ENCODE measurements around the gene BIRC2. TPM values are rescaled to one million over a fixed set of nuclear protein-coding genes. Genes with fewer than 3 reads are reported as not detected.

The BIRC2 gene
- polyA plus RNA-seq, 1 of the 3 experiments (the other 2 are of a cell fraction), result 20.1 TPM

DNA sequence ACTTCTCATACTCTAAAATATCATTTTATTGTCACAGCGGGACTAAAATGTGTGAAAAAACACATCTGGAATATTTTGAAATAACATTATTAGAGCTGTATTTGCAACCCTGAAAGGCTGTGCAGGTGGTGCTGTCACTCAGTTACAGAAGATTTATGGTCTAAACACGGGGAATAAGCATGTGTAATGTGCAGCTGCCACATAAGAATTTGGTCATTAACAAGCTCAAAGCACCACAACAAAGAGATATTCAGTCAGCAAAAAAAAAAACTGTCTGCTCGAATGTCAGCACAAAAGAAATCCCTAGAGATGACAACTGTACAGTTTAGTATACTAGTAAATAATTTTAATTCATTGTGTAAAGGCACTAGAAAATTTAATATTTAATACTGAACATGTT lies 74.2 kb downstream of the BIRC2 start:
- TF ChIP-seq EP300 (IDR thresholded peaks at IDR 0.05; ENCODE audit: borderline replicate concordance in 1 of 2, low read depth in 1 of 2, low read length in 1 of 2) (no peak), NRF1 (IDR thresholded peaks at IDR 0.05; ENCODE audit: low read depth, low read length) (no peak), RCOR1 (IDR thresholded peaks at IDR 0.05; ENCODE audit: low read length) (no peak), GATA2 (CRISPR knock-in tag; IDR thresholded peaks at IDR 0.05) (no peak), MXI1 (IDR thresholded peaks at IDR 0.05; ENCODE audit: low read depth, low read length) (no peak), FOXJ3 (CRISPR knock-in tag; IDR thresholded peaks at IDR 0.05) (no peak), MEF2A (IDR thresholded peaks at IDR 0.05; ENCODE audit: borderline replicate concordance, low read depth) (no peak), NFIC (IDR thresholded peaks at IDR 0.05; ENCODE audit: borderline replicate concordance) (no peak), RFX5 (IDR thresholded peaks at IDR 0.05; ENCODE audit: low read length) (no peak), FOSL2 (IDR thresholded peaks at IDR 0.05; ENCODE audit: borderline replicate concordance, low read depth) (no peak)
- TF ChIP-seq, protein P1, sequence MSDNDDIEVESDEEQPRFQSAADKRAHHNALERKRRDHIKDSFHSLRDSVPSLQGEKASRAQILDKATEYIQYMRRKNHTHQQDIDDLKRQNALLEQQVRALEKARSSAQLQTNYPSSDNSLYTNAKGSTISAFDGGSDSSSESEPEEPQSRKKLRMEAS (IDR thresholded peaks at IDR 0.05; ENCODE audit: low read depth), result no peak
- TF ChIP-seq, protein P2, sequence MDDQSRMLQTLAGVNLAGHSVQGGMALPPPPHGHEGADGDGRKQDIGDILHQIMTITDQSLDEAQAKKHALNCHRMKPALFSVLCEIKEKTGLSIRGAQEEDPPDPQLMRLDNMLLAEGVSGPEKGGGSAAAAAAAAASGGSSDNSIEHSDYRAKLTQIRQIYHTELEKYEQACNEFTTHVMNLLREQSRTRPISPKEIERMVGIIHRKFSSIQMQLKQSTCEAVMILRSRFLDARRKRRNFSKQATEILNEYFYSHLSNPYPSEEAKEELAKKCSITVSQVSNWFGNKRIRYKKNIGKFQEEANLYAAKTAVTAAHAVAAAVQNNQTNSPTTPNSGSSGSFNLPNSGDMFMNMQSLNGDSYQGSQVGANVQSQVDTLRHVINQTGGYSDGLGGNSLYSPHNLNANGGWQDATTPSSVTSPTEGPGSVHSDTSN (IDR thresholded peaks at IDR 0.05), result no peak
- TF ChIP-seq, protein P3, sequence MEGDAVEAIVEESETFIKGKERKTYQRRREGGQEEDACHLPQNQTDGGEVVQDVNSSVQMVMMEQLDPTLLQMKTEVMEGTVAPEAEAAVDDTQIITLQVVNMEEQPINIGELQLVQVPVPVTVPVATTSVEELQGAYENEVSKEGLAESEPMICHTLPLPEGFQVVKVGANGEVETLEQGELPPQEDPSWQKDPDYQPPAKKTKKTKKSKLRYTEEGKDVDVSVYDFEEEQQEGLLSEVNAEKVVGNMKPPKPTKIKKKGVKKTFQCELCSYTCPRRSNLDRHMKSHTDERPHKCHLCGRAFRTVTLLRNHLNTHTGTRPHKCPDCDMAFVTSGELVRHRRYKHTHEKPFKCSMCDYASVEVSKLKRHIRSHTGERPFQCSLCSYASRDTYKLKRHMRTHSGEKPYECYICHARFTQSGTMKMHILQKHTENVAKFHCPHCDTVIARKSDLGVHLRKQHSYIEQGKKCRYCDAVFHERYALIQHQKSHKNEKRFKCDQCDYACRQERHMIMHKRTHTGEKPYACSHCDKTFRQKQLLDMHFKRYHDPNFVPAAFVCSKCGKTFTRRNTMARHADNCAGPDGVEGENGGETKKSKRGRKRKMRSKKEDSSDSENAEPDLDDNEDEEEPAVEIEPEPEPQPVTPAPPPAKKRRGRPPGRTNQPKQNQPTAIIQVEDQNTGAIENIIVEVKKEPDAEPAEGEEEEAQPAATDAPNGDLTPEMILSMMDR (IDR thresholded peaks at IDR 0.05), result no peak
- POLR2A ChIA-PET, result no interaction called here
- Histone ChIP-seq H2AFZ (ENCODE audit: low read depth) (no peak overlapping the region), H3K4me2 (no peak overlapping the region), H4K20me1 (ENCODE audit: insufficient read depth) (no peaks in the 10 kb centered on the region), H3K36me3 (replicated peaks in 1 of 2; ENCODE audit: control insufficient read depth in 1 of 2, insufficient read depth in 2 of 2, low read length in 1 of 2) (peaks cover 0 to 12% of the 10 kb centered on the region in 2 experiments), H3F3A (replicated peaks; ENCODE audit: insufficient read depth) (no peaks in the 10 kb centered on the region), H3K79me2 (ENCODE audit: insufficient read depth) (peaks cover 72% of the 10 kb centered on the region), H3K9me2 (no peaks in the 10 kb centered on the region), H3K27me3 (ENCODE audit: insufficient read depth) (no peaks in the 10 kb centered on the region), H3K9me3 (peaks cover 7% of the 10 kb centered on the region; the same call in 1 of the 2 replicates), H3K9ac (no peak overlapping the region), H3K27ac (ENCODE audit: low read depth in 2 of 2, low read length in 1 of 2) (no peak overlapping the region), H3K4me3 (ENCODE audit: low read depth in 2 of 2, low read length in 1 of 2) (no peak overlapping the region), H3K4me1 (ENCODE audit: control insufficient read depth in 1 of 2, insufficient read depth in 2 of 2, low read depth in 1 of 2, low read length in 1 of 2) (no peaks in the 10 kb centered on the region; a peak in 1 of 4 replicates)
- 85% methylated on average over 3 of the region's 3 CpGs for WGBS (ENCODE audit: low lambda C conversion rate)
- no peak for DNase-seq
- CTCF ChIA-PET, result interaction anchor here (1.4 kb wide), 1 partner anchor 31 kb away, joined by 5 read pairs; no protein-coding TSS in a partner anchor
